SK-N-SH (cell line): Measurements from ENCODE around the gene COMMD6. TPM values are rescaled to one million over a fixed set of nuclear protein-coding genes. Genes with fewer than 3 reads are reported as not detected.

Experiments
- CTCF ChIA-PET: fragments of 300-600, 350-600 bp; formaldehyde crosslinking; extraction: SDS; loops from one replicate; lab custom pipeline; 2021; lab: Yijun Ruan, JAX
- POLR2A ChIA-PET: fragments of 350-600 bp; sonication (Branson Sonifier 250); formaldehyde crosslinking; extraction: SDS; loops from one replicate; lab custom pipeline; 2020; ENCODE audit warnings: antibody characterized with exemption, inconsistent platforms; lab: Yijun Ruan, JAX
- DNase-seq: peaks from one replicate; pipeline ENCODE4 v3.0.0; 2012
- H2AFZ ChIP-seq: fragments of 200-600 bp; sonication (generic); 2 replicates; pipeline ENCODE4 v1.8.1; 2016; ENCODE audit warnings: antibody characterized with exemption, mild to moderate bottlenecking, low read depth
- H3F3A ChIP-seq: fragments of 200-600 bp; sonication (generic); replicated peaks from 2 replicates; pipeline ENCODE3; 2016; ENCODE audit warnings: antibody characterized with exemption, mild to moderate bottlenecking; ENCODE audit not compliant: insufficient read depth
- H3K27ac ChIP-seq, 2 experiments: fragments of 200-500 bp in 1 of 2; fragments of 200-600 bp in 1 of 2; sonication (Bioruptor generic) in 1 of 2; sonication (generic), shearing (Covaris generic) in 1 of 2; 2 replicates each; pipeline versions ENCODE4 v1.5.1 to v1.6.1; 2014 to 2016; ENCODE audit warnings: low read depth in 2 of 2, inconsistent platforms in 1 of 2, low read length in 1 of 2, mild to moderate bottlenecking in 1 of 2, mixed read lengths in 1 of 2
- H3K27me3 ChIP-seq: fragments of 200-600 bp; sonication (generic), shearing (Covaris generic); 2 replicates; pipeline ENCODE4 v1.6.1; 2016; ENCODE audit warnings: mixed run types; ENCODE audit not compliant: insufficient read depth
- H3K36me3 ChIP-seq, 2 experiments: fragments of 200-500 bp in 1 of 2; fragments of 200-600 bp in 1 of 2; sonication (Bioruptor generic) in 1 of 2; sonication (generic) in 1 of 2; replicated peaks in 1 of 2; 2 replicates each; pipeline versions ENCODE3 to v1.5.1; 2014 to 2016; ENCODE audit warnings: low read length in 1 of 2, mild to moderate bottlenecking in 1 of 2; ENCODE audit not compliant: insufficient read depth in 2 of 2, control insufficient read depth in 1 of 2
- H3K4me1 ChIP-seq, 2 experiments: fragments of 200-500 bp in 1 of 2; fragments of 200-600 bp in 1 of 2; sonication (Bioruptor generic) in 1 of 2; sonication (generic), shearing (Covaris generic) in 1 of 2; 2 replicates each; pipeline versions ENCODE4 v1.5.1 to v1.6.1; 2014 to 2016; ENCODE audit warnings: low read depth in 1 of 2, low read length in 1 of 2, mixed run types in 1 of 2; ENCODE audit not compliant: insufficient read depth in 2 of 2, control insufficient read depth in 1 of 2
- H3K4me2 ChIP-seq: fragments of 200-600 bp; sonication (generic), shearing (Covaris generic); 2 replicates; pipeline ENCODE4 v1.6.1; 2017; ENCODE audit warnings: mixed run types
- H3K4me3 ChIP-seq, 2 experiments: fragments of 200-500 bp in 1 of 2; fragments of 200-600 bp in 1 of 2; sonication (Bioruptor generic) in 1 of 2; sonication (generic), shearing (Covaris generic) in 1 of 2; 2 replicates each; pipeline versions ENCODE4 v1.5.1 to v1.8.1; 2014 to 2016; ENCODE audit warnings: low read depth in 2 of 2, inconsistent platforms in 1 of 2, low read length in 1 of 2, mild to moderate bottlenecking in 1 of 2, mixed read lengths in 1 of 2, moderate library complexity in 1 of 2
- H3K79me2 ChIP-seq: fragments of 200-600 bp; sonication (generic); 2 replicates; pipeline ENCODE4 v1.8.1; 2017; ENCODE audit warnings: mild to moderate bottlenecking; ENCODE audit not compliant: insufficient read depth
- H3K9ac ChIP-seq: fragments of 200-600 bp; sonication (generic); 2 replicates; pipeline ENCODE4 v1.6.1; 2017; ENCODE audit warnings: mixed run types
- H3K9me2 ChIP-seq: fragments of 200-600 bp; sonication (generic); 2 replicates; pipeline ENCODE4 v1.6.1; 2017; ENCODE audit warnings: mixed run types
- H3K9me3 ChIP-seq: fragments of 200-600 bp; sonication (generic); 2 replicates; pipeline ENCODE4 v1.6.1; 2017; ENCODE audit warnings: mixed run types, mild to moderate bottlenecking, moderate library complexity
- H4K20me1 ChIP-seq: fragments of 200-600 bp; sonication (generic); 2 replicates; pipeline ENCODE4 v1.6.1; 2017; ENCODE audit warnings: mild to moderate bottlenecking, mixed run types; ENCODE audit not compliant: insufficient read depth
- CHD2 ChIP-seq: fragments of 150-350 bp; IDR thresholded peaks from 2 replicates; pipeline ENCODE4 v1.6.1; 2018; ENCODE audit warnings: low read length; ENCODE audit not compliant: partially characterized antibody
- ELF1 ChIP-seq: IDR thresholded peaks from 2 replicates; pipeline ENCODE4 v1.4.0; 2012
- EP300 ChIP-seq, 2 experiments: IDR thresholded peaks; 2 replicates each; pipeline versions ENCODE4 v1.4.0 to v1.6.1; 2012; ENCODE audit warnings: borderline replicate concordance in 1 of 2, low read depth in 1 of 2, low read length in 1 of 2
- GATA2 ChIP-seq: sonication (generic); formaldehyde crosslinking; IDR thresholded peaks from 2 replicates; pipeline ENCODE4 v1.5.0; 2020; ENCODE audit warnings: mild to moderate bottlenecking, missing genetic modification reagents
- MEF2A ChIP-seq: IDR thresholded peaks from 2 replicates; pipeline ENCODE4 v1.4.0; 2012; ENCODE audit warnings: low read depth, borderline replicate concordance
- POLR2AphosphoS5 ChIP-seq: IDR thresholded peaks from 2 replicates; pipeline ENCODE4 v1.6.1; 2012; ENCODE audit warnings: low read depth, low read length
- RCOR1 ChIP-seq: fragments of 150-350 bp; IDR thresholded peaks from 2 replicates; pipeline ENCODE4 v1.6.1; 2017; ENCODE audit warnings: antibody characterized with exemption, low read length
- RFX5 ChIP-seq: IDR thresholded peaks from 2 replicates; pipeline ENCODE4 v1.6.1; 2012; ENCODE audit warnings: mild to moderate bottlenecking, improper control_type of control experiment, low read length
- RXRA ChIP-seq: IDR thresholded peaks from 2 replicates; pipeline ENCODE4 v1.4.0; 2012; ENCODE audit warnings: low read depth, mild to moderate bottlenecking, borderline replicate concordance
- SIN3A ChIP-seq: IDR thresholded peaks from 2 replicates; pipeline ENCODE4 v1.6.1; 2012; ENCODE audit warnings: low read depth, mild to moderate bottlenecking, low read length, moderate library complexity, borderline replicate concordance
- TEAD4 ChIP-seq: IDR thresholded peaks from 2 replicates; pipeline ENCODE4 v1.4.0; 2012; ENCODE audit warnings: mild to moderate bottlenecking, borderline replicate concordance; ENCODE audit not compliant: insufficient read depth
- WGBS: methylation state at CpG from one replicate; pipeline ENCODE4 v1.1.6; 2017; ENCODE audit warnings: low lambda C conversion rate; 5-methylcytosine and 5-hydroxymethylcytosine counted together
- polyA plus RNA-seq, 3 experiments: library from polyadenylated mRNA; depleted of rRNA; stranded (reverse); fragments of >200 nt; gene quantifications; 2 replicates each; pipeline ENCODE4 v1.2.3, GENCODE V29; 2012
- TF ChIP-seq, protein P1 (sequence below): IDR thresholded peaks from 2 replicates; pipeline ENCODE4 v1.4.0; 2012; ENCODE audit warnings: low read depth
- TF ChIP-seq, protein P2 (sequence below): fragments of 200-600 bp; sonication (generic); IDR thresholded peaks from 2 replicates; pipeline ENCODE4 v1.6.1; 2017; ENCODE audit warnings: antibody characterized with exemption, mild to moderate bottlenecking, moderate library complexity
- TF ChIP-seq, protein P3 (sequence below): fragments of 150-350 bp; IDR thresholded peaks from 2 replicates; pipeline ENCODE4 v1.6.1; 2016; ENCODE audit warnings: mild to moderate bottlenecking, low read depth, low read length
- TF ChIP-seq, protein P4 (sequence below): IDR thresholded peaks from 2 replicates; pipeline ENCODE4; 2012
- TF ChIP-seq, protein P5 (sequence below): IDR thresholded peaks from 2 replicates; pipeline ENCODE4 v1.4.0; 2012; ENCODE audit warnings: low read depth, borderline replicate concordance
- TF ChIP-seq, protein P6 (sequence below): IDR thresholded peaks from 2 replicates; pipeline ENCODE4 v1.6.1; 2012; ENCODE audit warnings: mild to moderate bottlenecking, low read depth, low read length, moderate library complexity

COMMD6 gene
- polyA plus RNA-seq, 1 of the 3 experiments (the other 2 are of a cell fraction), result 76.9 TPM

DNA sequence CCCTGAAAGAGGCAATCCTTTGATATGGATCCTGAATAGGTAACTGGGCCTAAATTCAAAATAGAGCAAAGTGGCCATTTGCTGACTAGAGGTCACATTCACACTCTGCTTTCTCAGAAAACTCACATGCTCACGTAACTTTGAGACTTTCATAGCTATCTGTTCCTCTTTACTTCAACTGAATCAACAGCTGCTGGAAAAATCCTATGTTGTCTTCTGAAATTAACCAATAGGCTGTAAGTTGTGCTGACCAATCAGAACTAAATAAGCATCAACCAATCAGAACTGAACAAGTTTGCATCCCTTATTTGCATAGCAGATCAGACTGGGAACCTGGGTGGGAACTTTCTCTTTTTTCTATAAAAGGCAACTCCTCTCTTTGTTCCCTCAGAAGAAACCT lies 31.6 kb downstream of the COMMD6 start:
- H3K4me1 ChIP-seq, result no peaks in the 10 kb centered on the region
- H3K27ac ChIP-seq, result no peak overlapping the region
- no peaks in the 10 kb centered on the region for H3F3A ChIP-seq
- no peak overlapping the region for H3K9ac ChIP-seq
- H2AFZ ChIP-seq, result no peak overlapping the region
- H4K20me1 ChIP-seq, result no peaks in the 10 kb centered on the region
- POLR2A ChIA-PET, result no interaction called here
- CTCF ChIA-PET, result interaction anchor here (0.9 kb wide), 1 partner anchor 134 kb away, joined by 3 read pairs; no protein-coding TSS in a partner anchor
- TF ChIP-seq GATA2 (CRISPR knock-in tag) (no peak), RFX5 (no peak), CHD2 (no peak), EP300 (IDR thresholded peaks at IDR 0.05; ENCODE audit: borderline replicate concordance in 1 of 2, low read depth in 1 of 2, low read length in 1 of 2) (no peak), POLR2AphosphoS5 (no peak), TEAD4 (no peak), SIN3A (no peak), ELF1 (no peak), RXRA (no peak)
- TF ChIP-seq, protein P1, sequence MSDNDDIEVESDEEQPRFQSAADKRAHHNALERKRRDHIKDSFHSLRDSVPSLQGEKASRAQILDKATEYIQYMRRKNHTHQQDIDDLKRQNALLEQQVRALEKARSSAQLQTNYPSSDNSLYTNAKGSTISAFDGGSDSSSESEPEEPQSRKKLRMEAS, result no peak
- H3K4me2 ChIP-seq, result no peak overlapping the region
- no peaks in the 10 kb centered on the region for H3K36me3 ChIP-seq
- no peaks in the 10 kb centered on the region for H3K27me3 ChIP-seq
- no peaks in the 10 kb centered on the region for H3K9me3 ChIP-seq
- no peaks in the 10 kb centered on the region for H3K79me2 ChIP-seq
- no peak for DNase-seq
- 78% methylated on average over 1 of the region's 1 CpG for WGBS
- H3K9me2 ChIP-seq, result no peaks in the 10 kb centered on the region
- H3K4me3 ChIP-seq, result no peak overlapping the region

DNA sequence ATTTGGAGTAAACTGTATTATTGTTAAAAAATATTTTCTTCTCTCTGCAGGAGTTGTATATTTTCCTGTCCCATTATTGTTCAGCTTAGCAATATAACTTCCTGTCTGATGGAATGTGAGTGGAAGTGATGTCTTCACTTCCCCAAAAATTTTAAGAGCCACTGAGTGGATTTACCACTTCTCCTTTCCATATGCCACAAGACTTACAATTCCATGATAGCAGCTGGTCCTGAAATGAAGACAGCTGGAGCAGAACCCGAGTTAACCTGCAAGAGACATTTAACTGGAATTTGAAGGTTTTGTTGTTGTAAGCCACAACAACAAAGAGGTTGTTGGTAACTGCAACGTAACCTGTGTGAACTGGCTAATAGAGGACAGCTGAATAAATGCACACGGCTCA lies 32.3 kb downstream of the COMMD6 start:
- ChIA-PET POLR2A (no interaction called here), CTCF (interaction anchor here (0.9 kb wide), 1 partner anchor 133 kb away, joined by 3 read pairs; no protein-coding TSS in a partner anchor)
- Histone ChIP-seq H3K9ac (no peak overlapping the region), H3K27me3 (no peaks in the 10 kb centered on the region), H2AFZ (no peak overlapping the region), H3K4me1 (no peaks in the 10 kb centered on the region), H3K9me3 (no peaks in the 10 kb centered on the region), H3F3A (no peaks in the 10 kb centered on the region), H4K20me1 (no peaks in the 10 kb centered on the region), H3K9me2 (no peaks in the 10 kb centered on the region), H3K36me3 (no peaks in the 10 kb centered on the region), H3K27ac (no peak overlapping the region), H3K79me2 (no peaks in the 10 kb centered on the region), H3K4me3 (no peak overlapping the region), H3K4me2 (no peak overlapping the region)
- no peak for DNase-seq
- 87% methylated on average over 3 of the region's 3 CpGs for WGBS
- TF ChIP-seq POLR2AphosphoS5 (no peak), EP300 (IDR thresholded peaks at IDR 0.05; ENCODE audit: borderline replicate concordance in 1 of 2, low read depth in 1 of 2, low read length in 1 of 2) (no peak), TEAD4 (no peak), RFX5 (no peak), RCOR1 (no peak), MEF2A (no peak)
- TF ChIP-seq, protein P2, sequence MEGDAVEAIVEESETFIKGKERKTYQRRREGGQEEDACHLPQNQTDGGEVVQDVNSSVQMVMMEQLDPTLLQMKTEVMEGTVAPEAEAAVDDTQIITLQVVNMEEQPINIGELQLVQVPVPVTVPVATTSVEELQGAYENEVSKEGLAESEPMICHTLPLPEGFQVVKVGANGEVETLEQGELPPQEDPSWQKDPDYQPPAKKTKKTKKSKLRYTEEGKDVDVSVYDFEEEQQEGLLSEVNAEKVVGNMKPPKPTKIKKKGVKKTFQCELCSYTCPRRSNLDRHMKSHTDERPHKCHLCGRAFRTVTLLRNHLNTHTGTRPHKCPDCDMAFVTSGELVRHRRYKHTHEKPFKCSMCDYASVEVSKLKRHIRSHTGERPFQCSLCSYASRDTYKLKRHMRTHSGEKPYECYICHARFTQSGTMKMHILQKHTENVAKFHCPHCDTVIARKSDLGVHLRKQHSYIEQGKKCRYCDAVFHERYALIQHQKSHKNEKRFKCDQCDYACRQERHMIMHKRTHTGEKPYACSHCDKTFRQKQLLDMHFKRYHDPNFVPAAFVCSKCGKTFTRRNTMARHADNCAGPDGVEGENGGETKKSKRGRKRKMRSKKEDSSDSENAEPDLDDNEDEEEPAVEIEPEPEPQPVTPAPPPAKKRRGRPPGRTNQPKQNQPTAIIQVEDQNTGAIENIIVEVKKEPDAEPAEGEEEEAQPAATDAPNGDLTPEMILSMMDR, result no peak
- TF ChIP-seq, protein P3, sequence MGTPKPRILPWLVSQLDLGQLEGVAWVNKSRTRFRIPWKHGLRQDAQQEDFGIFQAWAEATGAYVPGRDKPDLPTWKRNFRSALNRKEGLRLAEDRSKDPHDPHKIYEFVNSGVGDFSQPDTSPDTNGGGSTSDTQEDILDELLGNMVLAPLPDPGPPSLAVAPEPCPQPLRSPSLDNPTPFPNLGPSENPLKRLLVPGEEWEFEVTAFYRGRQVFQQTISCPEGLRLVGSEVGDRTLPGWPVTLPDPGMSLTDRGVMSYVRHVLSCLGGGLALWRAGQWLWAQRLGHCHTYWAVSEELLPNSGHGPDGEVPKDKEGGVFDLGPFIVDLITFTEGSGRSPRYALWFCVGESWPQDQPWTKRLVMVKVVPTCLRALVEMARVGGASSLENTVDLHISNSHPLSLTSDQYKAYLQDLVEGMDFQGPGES, result no peak
- TF ChIP-seq, protein P4, sequence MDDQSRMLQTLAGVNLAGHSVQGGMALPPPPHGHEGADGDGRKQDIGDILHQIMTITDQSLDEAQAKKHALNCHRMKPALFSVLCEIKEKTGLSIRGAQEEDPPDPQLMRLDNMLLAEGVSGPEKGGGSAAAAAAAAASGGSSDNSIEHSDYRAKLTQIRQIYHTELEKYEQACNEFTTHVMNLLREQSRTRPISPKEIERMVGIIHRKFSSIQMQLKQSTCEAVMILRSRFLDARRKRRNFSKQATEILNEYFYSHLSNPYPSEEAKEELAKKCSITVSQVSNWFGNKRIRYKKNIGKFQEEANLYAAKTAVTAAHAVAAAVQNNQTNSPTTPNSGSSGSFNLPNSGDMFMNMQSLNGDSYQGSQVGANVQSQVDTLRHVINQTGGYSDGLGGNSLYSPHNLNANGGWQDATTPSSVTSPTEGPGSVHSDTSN, result no peak
- TF ChIP-seq, protein P5, sequence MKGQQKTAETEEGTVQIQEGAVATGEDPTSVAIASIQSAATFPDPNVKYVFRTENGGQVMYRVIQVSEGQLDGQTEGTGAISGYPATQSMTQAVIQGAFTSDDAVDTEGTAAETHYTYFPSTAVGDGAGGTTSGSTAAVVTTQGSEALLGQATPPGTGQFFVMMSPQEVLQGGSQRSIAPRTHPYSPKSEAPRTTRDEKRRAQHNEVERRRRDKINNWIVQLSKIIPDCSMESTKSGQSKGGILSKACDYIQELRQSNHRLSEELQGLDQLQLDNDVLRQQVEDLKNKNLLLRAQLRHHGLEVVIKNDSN, result no peak
- TF ChIP-seq, protein P6, sequence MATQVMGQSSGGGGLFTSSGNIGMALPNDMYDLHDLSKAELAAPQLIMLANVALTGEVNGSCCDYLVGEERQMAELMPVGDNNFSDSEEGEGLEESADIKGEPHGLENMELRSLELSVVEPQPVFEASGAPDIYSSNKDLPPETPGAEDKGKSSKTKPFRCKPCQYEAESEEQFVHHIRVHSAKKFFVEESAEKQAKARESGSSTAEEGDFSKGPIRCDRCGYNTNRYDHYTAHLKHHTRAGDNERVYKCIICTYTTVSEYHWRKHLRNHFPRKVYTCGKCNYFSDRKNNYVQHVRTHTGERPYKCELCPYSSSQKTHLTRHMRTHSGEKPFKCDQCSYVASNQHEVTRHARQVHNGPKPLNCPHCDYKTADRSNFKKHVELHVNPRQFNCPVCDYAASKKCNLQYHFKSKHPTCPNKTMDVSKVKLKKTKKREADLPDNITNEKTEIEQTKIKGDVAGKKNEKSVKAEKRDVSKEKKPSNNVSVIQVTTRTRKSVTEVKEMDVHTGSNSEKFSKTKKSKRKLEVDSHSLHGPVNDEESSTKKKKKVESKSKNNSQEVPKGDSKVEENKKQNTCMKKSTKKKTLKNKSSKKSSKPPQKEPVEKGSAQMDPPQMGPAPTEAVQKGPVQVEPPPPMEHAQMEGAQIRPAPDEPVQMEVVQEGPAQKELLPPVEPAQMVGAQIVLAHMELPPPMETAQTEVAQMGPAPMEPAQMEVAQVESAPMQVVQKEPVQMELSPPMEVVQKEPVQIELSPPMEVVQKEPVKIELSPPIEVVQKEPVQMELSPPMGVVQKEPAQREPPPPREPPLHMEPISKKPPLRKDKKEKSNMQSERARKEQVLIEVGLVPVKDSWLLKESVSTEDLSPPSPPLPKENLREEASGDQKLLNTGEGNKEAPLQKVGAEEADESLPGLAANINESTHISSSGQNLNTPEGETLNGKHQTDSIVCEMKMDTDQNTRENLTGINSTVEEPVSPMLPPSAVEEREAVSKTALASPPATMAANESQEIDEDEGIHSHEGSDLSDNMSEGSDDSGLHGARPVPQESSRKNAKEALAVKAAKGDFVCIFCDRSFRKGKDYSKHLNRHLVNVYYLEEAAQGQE, result no peak
